HG02885 (cell line): ENCODE data around the gene MTFP1.
A peak's percentile ranks its signal among the peaks of the same experiment; 100 is the strongest.

Experiments
- ATAC-seq: cut with Tn5 transposase; IDR thresholded peaks from one replicate; pipeline ENCODE4 v1.9.1; 2021; ENCODE audit warnings: mild to moderate bottlenecking; ENCODE audit not compliant: unreplicated experiment, poor library complexity

MTFP1 gene

GRCh38 chr22:30425616-30426387 is at the start of gene MTFP1:
TSS of gene MTFP1 (plus strand) at chr22:30425768. CDS start at chr22:30425880, 112 bp downstream.
- ATAC-seq: no peak

- no peak for ATAC-seq
Measured at GRCh38 chr22:30380011-30380410, 45.6 kb upstream of the MTFP1 start.

GRCh38 chr22:30381264-30381663 is 44.3 kb upstream of the MTFP1 start:
- no peak for ATAC-seq

- no peak for ATAC-seq
Measured at GRCh38 chr22:30382340-30382739, 43.2 kb upstream of the MTFP1 start.

GRCh38 chr22:30383061-30383460 is 42.5 kb upstream of the MTFP1 start:
- ATAC-seq: no peak

- ATAC-seq: no peak
Measured at GRCh38 chr22:30385942-30386341, 39.6 kb upstream of the MTFP1 start.

GRCh38 chr22:30386608-30386959 is 39.0 kb upstream of the MTFP1 start:
- ATAC-seq: no peak

- peak; percentile 75 for ATAC-seq
Measured at GRCh38 chr22:30386960-30387827, 38.4 kb upstream of the MTFP1 start, which contains the start of gene RNF215. TSS of gene RNF215 (minus strand) at chr22:30387411. CDS start at chr22:30387313, 98 bp downstream.

- no peak for ATAC-seq
Measured at GRCh38 chr22:30390974-30391691, 34.4 kb upstream of the MTFP1 start.

- ATAC-seq: no peak
Measured at GRCh38 chr22:30392661-30393321, 32.8 kb upstream of the MTFP1 start.

GRCh38 chr22:30393322-30393680 is 32.3 kb upstream of the MTFP1 start:
- ATAC-seq: no peak

- ATAC-seq: no peak
Measured at GRCh38 chr22:30393885-30394284, 31.7 kb upstream of the MTFP1 start.

- no peak for ATAC-seq
Measured at GRCh38 chr22:30396871-30397655, 28.5 kb upstream of the MTFP1 start, which contains the start of gene SEC14L2. TSS of gene SEC14L2 (plus strand) at chr22:30397018. CDS start at chr22:30397117, 99 bp downstream.

GRCh38 chr22:30397656-30398635 is 27.6 kb upstream of the MTFP1 start:
- no peak for ATAC-seq

GRCh38 chr22:30398685-30399680 is 26.6 kb upstream of the MTFP1 start:
- ATAC-seq: no peak

- no peak for ATAC-seq
Measured at GRCh38 chr22:30399718-30400117, 25.9 kb upstream of the MTFP1 start.

GRCh38 chr22:30400159-30400558 is 25.4 kb upstream of the MTFP1 start:
- ATAC-seq: no peak
